NCI-H345 (cell line): ENCODE measurements around the gene MAN1C1.
"Not testable (repeated sequence)": the region's sequence is repeated elsewhere in the genome, so short reads cannot be mapped to it uniquely, and the experiment has no call there.

Source experiments
- DNase-seq: peaks from one replicate; lab custom pipeline; 2025; lab: John Stamatoyannopoulos, UW

MAN1C1 gene

GRCh38 chr1:25634896-25635295 lies 18.3 kb downstream of the MAN1C1 start:
- DNase-seq: no peak

GRCh38 chr1:25636141-25636540 lies 19.6 kb downstream of the MAN1C1 start:
- not testable (repeated sequence) for DNase-seq

- no peak for DNase-seq
Measured at GRCh38 chr1:25640646-25641328, 24.2 kb downstream of the MAN1C1 start.

GRCh38 chr1:25641329-25641725 lies 24.7 kb downstream of the MAN1C1 start:
- DNase-seq: no peak

- DNase-seq: no peak
Measured at GRCh38 chr1:25641931-25642573, 25.5 kb downstream of the MAN1C1 start.

GRCh38 chr1:25642574-25643108 lies 26.1 kb downstream of the MAN1C1 start:
- no peak for DNase-seq

- no peak for DNase-seq
Measured at GRCh38 chr1:25643929-25644328, 27.3 kb downstream of the MAN1C1 start.

- no peak for DNase-seq
Measured at GRCh38 chr1:25644962-25645361, 28.4 kb downstream of the MAN1C1 start.

GRCh38 chr1:25645637-25646400 lies 29.2 kb downstream of the MAN1C1 start:
- DNase-seq: no peak

GRCh38 chr1:25647106-25647505 lies 30.5 kb downstream of the MAN1C1 start:
- no peak for DNase-seq

- no peak for DNase-seq
Measured at GRCh38 chr1:25647863-25648262, 31.3 kb downstream of the MAN1C1 start.

- DNase-seq: no peak
Measured at GRCh38 chr1:25648681-25649440, 32.3 kb downstream of the MAN1C1 start.

GRCh38 chr1:25649505-25650288 lies 33.1 kb downstream of the MAN1C1 start:
- no peak for DNase-seq

- no peak for DNase-seq
Measured at GRCh38 chr1:25650289-25650576, 33.6 kb downstream of the MAN1C1 start.

- no peak for DNase-seq
Measured at GRCh38 chr1:25651036-25651640, 34.5 kb downstream of the MAN1C1 start.

- DNase-seq: no peak
Measured at GRCh38 chr1:25651824-25652741, 35.5 kb downstream of the MAN1C1 start.

GRCh38 chr1:25653558-25653957 lies 37.0 kb downstream of the MAN1C1 start:
- DNase-seq: no peak

- DNase-seq: no peak
Measured at GRCh38 chr1:25654109-25654660, 37.6 kb downstream of the MAN1C1 start.

- DNase-seq: no peak
Measured at GRCh38 chr1:25657121-25657882, 40.7 kb downstream of the MAN1C1 start.
